Measurements from ENCODE around the gene TRIO.

GRCh38 chr5:14183187-14183939 is 40.2 kb downstream of the TRIO start:
- no peak for TF ChIP-seq JUND (IDR thresholded peaks at IDR 0.05)
- no peak for TF ChIP-seq TEAD4 (IDR thresholded peaks at IDR 0.05; ENCODE audit: borderline replicate concordance, insufficient read depth)
- no peak for TF ChIP-seq CTCF (IDR thresholded peaks at IDR 0.05)
- TF ChIP-seq RAD21 (IDR thresholded peaks at IDR 0.05; ENCODE audit: low read length): no peak
